Erythroblast (primary cell): Measurements from ENCODE around the gene IL1RAPL1.

Experiments
- DNase-seq, 2 experiments: peaks; one replicate each; lab custom pipeline; 2025; lab: John Stamatoyannopoulos, UW
- GATA1 ChIP-seq: IDR thresholded peaks from 2 replicates; pipeline ENCODE4 v1.6.1; 2011; ENCODE audit warnings: low read depth, mild to moderate bottlenecking, control low read depth, low read length, moderate library complexity
- POLR2A ChIP-seq: IDR thresholded peaks from 2 replicates; pipeline ENCODE4 v1.6.1; 2011; ENCODE audit warnings: mild to moderate bottlenecking, low read length

IL1RAPL1 gene

DNA sequence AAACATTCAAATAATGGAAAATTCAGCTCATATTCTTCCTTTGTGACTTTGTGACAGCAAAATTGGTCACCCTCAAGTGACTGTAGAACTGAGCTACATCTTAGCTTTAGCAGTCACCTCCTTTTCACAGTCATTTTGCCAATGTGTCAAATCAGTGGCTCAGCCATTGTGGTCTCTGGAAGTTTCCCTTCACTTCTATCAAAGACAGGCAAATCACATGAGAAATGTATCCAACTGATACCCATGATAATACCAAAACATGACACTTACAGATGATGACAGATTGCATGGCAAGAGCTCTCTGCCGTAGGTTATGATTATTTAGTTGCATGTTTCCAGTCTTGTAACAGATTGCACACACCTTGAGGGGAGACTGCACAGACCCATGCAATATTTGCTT lies 1078.3 kb downstream of the IL1RAPL1 start:
- no peak for TF ChIP-seq POLR2A
- no peak for TF ChIP-seq GATA1
- no peak for DNase-seq

DNA sequence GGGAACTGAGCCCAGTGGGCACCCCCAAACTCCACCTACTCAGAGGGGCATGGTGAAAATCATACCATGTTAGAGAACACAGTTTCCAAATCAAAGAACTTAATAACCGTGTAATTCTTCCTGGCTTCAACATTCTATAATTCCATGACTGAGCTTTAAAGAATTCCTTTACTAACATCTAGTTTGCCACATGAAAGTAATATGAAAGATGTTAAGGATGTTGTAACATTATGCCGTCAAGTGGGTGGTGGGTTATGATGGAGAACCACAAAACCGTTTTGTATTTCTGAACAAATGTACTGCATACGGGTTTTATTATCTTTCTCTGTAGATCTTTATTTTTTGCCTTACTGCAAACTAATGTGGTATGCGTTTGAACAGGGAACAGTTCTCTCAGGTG lies 1079.1 kb downstream of the IL1RAPL1 start:
- TF ChIP-seq GATA1, result no peak
- no peak for TF ChIP-seq POLR2A

GRCh38 chrX:29671421-29671820 lies 1084.2 kb downstream of the IL1RAPL1 start:
- DNase-seq, result no peak
- TF ChIP-seq POLR2A, result no peak
- TF ChIP-seq GATA1, result no peak

More for the DNA sequence above, 1079.1 kb downstream of the IL1RAPL1 start:
- DNase-seq, result no peak

GRCh38 chrX:29687687-29688086 lies 1100.4 kb downstream of the IL1RAPL1 start:
- DNase-seq, result no peak
- TF ChIP-seq POLR2A (no peak), GATA1 (no peak)

GRCh38 chrX:29690061-29690460 lies 1102.8 kb downstream of the IL1RAPL1 start:
- no peak for TF ChIP-seq POLR2A
- no peak for TF ChIP-seq GATA1
- no peak for DNase-seq

DNA sequence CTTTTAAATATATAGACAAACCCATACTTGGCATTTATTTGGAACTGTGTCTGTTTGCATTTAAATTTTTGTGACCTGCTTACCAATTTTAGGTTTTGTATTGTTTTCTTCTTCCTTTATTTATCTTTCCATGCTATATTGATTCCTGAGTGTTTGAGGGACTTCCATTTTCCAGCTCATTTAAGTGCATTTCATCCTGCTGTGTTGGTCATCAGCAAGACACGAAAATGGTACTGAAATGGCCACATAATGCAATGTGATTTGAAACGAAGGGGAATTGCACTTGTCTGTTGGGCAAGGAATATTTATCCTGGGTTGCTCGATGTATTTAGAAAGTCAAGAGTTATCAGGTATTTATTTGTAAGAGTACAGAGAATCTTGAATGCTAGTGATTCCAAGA lies 1103.8 kb downstream of the IL1RAPL1 start:
- TF ChIP-seq GATA1, result no peak
- no peak for DNase-seq

DNA sequence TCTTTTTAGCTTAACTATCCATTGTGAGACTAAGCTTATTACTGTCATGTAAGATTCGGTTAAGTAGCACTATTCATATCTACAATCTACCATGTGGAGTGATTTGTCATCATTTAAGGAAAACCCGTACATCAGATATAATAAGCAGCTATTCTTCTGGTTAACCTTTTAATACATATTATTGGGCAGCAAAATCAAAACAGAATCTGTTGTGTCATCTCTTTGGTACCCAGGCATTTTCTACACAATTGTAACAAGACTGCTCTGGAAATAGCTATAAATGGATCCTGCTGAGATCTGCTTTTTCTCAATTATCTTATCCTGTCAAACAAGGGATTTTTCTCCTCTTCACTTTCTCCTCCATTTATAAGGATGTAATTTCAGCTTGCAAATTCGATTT lies 1106.7 kb downstream of the IL1RAPL1 start:
- TF ChIP-seq POLR2A, result no peak
- DNase-seq, result no peak

DNA sequence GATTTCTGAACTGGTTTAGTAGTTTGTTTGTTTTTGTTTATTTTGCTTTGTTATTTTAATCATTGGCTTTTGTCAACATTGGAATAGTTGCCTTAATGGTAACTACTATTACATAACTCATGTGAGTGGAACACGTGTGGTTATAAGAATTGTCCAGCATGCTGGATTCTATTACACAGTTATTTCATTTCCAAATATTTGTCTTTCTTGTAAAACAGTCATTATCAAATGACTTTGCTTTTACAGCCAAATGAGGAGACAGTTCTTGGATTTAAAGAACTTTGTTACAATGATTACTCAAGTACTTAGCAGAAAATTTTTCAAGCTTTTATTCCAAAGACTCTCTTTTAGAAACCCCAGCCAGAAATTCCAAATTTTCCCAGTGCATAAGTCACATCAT lies 1112.0 kb downstream of the IL1RAPL1 start:
- DNase-seq, result no peak

DNA sequence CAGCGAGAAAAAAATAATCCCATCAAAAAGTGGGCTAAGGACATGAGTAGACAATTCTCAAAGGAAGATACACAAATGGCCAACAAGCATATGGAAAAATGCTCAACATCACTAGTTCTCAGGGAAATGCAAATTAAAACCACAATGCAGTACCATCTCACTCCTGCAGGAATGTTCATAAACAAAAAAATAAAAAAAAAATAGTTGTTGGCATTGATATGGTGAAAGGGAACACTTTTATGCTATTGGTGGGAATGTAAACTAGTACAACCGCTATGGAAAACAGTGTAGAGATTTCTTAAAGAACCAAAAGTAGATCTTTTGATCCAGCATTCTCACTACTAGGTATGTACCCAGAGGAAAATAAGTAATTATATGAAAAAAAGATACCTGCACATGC lies 1119.8 kb downstream of the IL1RAPL1 start:
- no peak for DNase-seq
- TF ChIP-seq GATA1, result no peak
- TF ChIP-seq POLR2A, result no peak

More for the DNA sequence above, 1112.0 kb downstream of the IL1RAPL1 start:
- no peak for TF ChIP-seq POLR2A
- no peak for TF ChIP-seq GATA1

GRCh38 chrX:29721152-29721551 lies 1133.9 kb downstream of the IL1RAPL1 start:
- no peak for DNase-seq
- TF ChIP-seq POLR2A, result no peak
- no peak for TF ChIP-seq GATA1

- no peak for TF ChIP-seq POLR2A
- no peak for TF ChIP-seq GATA1
Measured at GRCh38 chrX:29724316-29724715, 1137.1 kb downstream of the IL1RAPL1 start.

GRCh38 chrX:29726811-29727210 lies 1139.6 kb downstream of the IL1RAPL1 start:
- no peak for TF ChIP-seq POLR2A
- DNase-seq, result no peak

More at GRCh38 chrX:29724316-29724715, 1137.1 kb downstream of the IL1RAPL1 start:
- no peak for DNase-seq

DNA sequence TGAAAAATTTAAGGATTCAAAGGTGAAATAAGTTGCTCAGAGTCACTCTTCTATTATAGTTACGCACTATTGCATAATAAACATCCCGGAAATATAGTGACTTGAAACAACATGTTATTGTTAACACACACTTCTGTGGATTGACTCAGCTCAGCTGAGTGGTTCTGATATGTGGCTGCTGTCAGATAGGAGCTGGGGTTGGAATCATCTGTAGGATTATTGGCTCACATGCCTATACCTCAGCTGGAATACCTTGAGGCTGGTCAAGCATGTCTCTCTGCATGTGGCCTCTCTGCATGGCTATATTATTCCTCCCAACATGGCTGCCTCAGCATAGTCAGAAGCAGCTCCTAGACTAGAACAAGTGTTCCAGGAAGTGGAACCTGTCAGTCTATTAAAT lies 1141.4 kb downstream of the IL1RAPL1 start:
- no peak for DNase-seq
- TF ChIP-seq GATA1, result no peak
- no peak for TF ChIP-seq POLR2A

- no peak for TF ChIP-seq POLR2A
- DNase-seq, result no peak
Measured at GRCh38 chrX:29744966-29745365, 1157.7 kb downstream of the IL1RAPL1 start.

DNA sequence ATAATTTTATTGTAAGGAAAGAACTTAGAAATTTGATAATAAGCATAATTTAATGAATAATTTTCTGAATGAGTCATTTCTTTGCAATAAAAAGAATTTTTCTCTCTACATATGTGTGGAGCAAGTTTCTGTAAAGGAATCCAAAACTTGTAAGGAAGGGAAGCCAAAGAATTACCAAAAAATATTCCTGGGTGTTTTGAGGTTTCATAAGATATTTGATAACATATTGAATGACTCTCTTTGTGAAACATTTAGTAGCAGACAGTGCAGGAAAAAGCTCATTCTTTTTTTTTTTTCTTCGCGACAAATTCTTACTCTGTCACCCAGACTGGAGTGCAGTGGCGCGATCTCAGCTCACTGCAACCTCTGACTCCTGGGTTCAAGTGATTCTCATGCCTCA lies 1159.1 kb downstream of the IL1RAPL1 start:
- DNase-seq, result no peak

DNA sequence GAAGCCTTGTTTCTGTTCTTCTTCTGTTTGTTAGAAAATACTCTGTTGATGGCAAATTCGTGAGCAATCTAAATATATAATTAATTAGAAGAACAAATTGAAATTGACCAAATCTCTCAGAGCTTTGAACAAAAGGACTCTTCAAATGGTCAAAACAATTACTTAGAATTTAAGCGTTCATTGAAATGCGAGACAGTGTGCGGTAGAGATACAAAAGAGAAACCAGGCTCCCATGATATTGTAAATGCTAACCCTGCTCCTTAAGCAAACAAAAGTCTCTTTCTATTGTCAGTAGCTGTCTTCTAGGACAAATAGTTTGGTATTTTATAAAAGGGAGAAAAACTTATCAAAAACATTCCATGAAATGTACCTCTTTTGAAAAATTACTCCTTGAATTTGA lies 1174.8 kb downstream of the IL1RAPL1 start:
- DNase-seq, result no peak
- TF ChIP-seq POLR2A (no peak), GATA1 (no peak)

More for the DNA sequence above, 1159.1 kb downstream of the IL1RAPL1 start:
- TF ChIP-seq POLR2A (no peak), GATA1 (no peak)

GRCh38 chrX:29775890-29776289 lies 1188.6 kb downstream of the IL1RAPL1 start:
- DNase-seq, result no peak
- no peak for TF ChIP-seq GATA1
- TF ChIP-seq POLR2A, result no peak
